Trophoblast cell (in vitro differentiated cells and primary cell): ENCODE data around the gene POU2AF1.

ENCODE experiments used
- DNase-seq, 2 donors: peaks; one replicate each; pipeline ENCODE4 v3.0.0-alpha.2; 2016
- H2AFZ ChIP-seq: 2 replicates; pipeline ENCODE4 v1.6.1; 2013; ENCODE audit warnings: low read length, moderate library complexity, mild to moderate bottlenecking; ENCODE audit not compliant: insufficient read depth, poor library complexity
- H2AK5ac ChIP-seq: 2 replicates; pipeline ENCODE4 v1.6.1; 2013; ENCODE audit warnings: mild to moderate bottlenecking, low read length
- H2BK120ac ChIP-seq: 2 replicates; pipeline ENCODE4 v1.6.1; 2013; ENCODE audit warnings: low read length, mild to moderate bottlenecking, moderate library complexity; ENCODE audit not compliant: insufficient read depth, poor library complexity
- H2BK12ac ChIP-seq: 2 replicates; pipeline ENCODE4 v1.6.1; 2013; ENCODE audit warnings: mild to moderate bottlenecking, low read length, moderate library complexity
- H2BK5ac ChIP-seq: 2 replicates; pipeline ENCODE4 v1.6.1; 2013; ENCODE audit warnings: low read length, low read depth, moderate library complexity, mild to moderate bottlenecking; ENCODE audit not compliant: poor library complexity
- H3K14ac ChIP-seq: 2 replicates; pipeline ENCODE4 v1.6.1; 2013; ENCODE audit warnings: mild to moderate bottlenecking, low read length
- H3K18ac ChIP-seq: 2 replicates; pipeline ENCODE4 v1.6.1; 2013; ENCODE audit warnings: mild to moderate bottlenecking, low read length
- H3K23ac ChIP-seq: 2 replicates; pipeline ENCODE4 v1.6.1; 2013; ENCODE audit warnings: low read length
- H3K27ac ChIP-seq: 2 replicates; pipeline ENCODE4 v1.5.1; 2013; ENCODE audit warnings: low read depth, mild to moderate bottlenecking, inconsistent platforms, low read length, moderate library complexity
- H3K27me3 ChIP-seq: 2 replicates; pipeline ENCODE4 v1.6.1; 2013; ENCODE audit warnings: inconsistent platforms, mild to moderate bottlenecking, low read length, moderate library complexity; ENCODE audit not compliant: insufficient read depth
- H3K36me3 ChIP-seq, 2 experiments: 1 replicate in 1 of 2; 2 replicates in 1 of 2; pipeline ENCODE4 v1.6.1; 2013; ENCODE audit warnings: low read length in 2 of 2, mild to moderate bottlenecking in 2 of 2, moderate library complexity in 1 of 2; ENCODE audit not compliant: insufficient read depth in 2 of 2, control insufficient read depth in 1 of 2
- H3K4ac ChIP-seq: 2 replicates; pipeline ENCODE4 v1.6.1; 2013; ENCODE audit warnings: low read depth, mild to moderate bottlenecking, low read length, moderate library complexity
- H3K4me1 ChIP-seq, 2 experiments: 1 replicate in 1 of 2; 2 replicates in 1 of 2; pipeline ENCODE4 v1.6.1; 2013; ENCODE audit warnings: low read length in 2 of 2, mild to moderate bottlenecking in 2 of 2, moderate library complexity in 1 of 2; ENCODE audit not compliant: insufficient read depth in 2 of 2, control insufficient read depth in 1 of 2
- H3K4me2 ChIP-seq: 2 replicates; pipeline ENCODE4 v1.6.1; 2013; ENCODE audit warnings: inconsistent platforms, mild to moderate bottlenecking, low read length, moderate library complexity
- H3K4me3 ChIP-seq: 2 replicates; pipeline ENCODE4 v1.5.1; 2013; ENCODE audit warnings: mild to moderate bottlenecking, low read depth, low read length, inconsistent platforms
- H3K79me1 ChIP-seq: one replicate; pipeline ENCODE4 v1.6.1; 2013; ENCODE audit warnings: low read length
- H3K79me2 ChIP-seq: 2 replicates; pipeline ENCODE4 v1.6.1; 2013; ENCODE audit warnings: low read length, mild to moderate bottlenecking; ENCODE audit not compliant: control insufficient read depth, insufficient read depth, poor library complexity
- H3K9ac ChIP-seq: 2 replicates; pipeline ENCODE4 v1.6.1; 2013; ENCODE audit warnings: mild to moderate bottlenecking, low read length
- H3K9me3 ChIP-seq: 2 replicates; pipeline ENCODE4 v1.6.1; 2013; ENCODE audit warnings: low read depth, mild to moderate bottlenecking, control low read depth, inconsistent platforms, low read length; ENCODE audit not compliant: insufficient read depth
- H4K12ac ChIP-seq: 2 replicates; pipeline ENCODE4 v1.6.1; 2013; ENCODE audit warnings: low read depth, mild to moderate bottlenecking, low read length, moderate library complexity
- H4K8ac ChIP-seq: 2 replicates; pipeline ENCODE4 v1.6.1; 2013; ENCODE audit warnings: low read depth, mild to moderate bottlenecking, low read length, moderate library complexity
- H4K91ac ChIP-seq: one replicate; pipeline ENCODE4 v1.6.1; 2013; ENCODE audit warnings: low read depth, mild to moderate bottlenecking, low read length, moderate library complexity
- WGBS: extraction: QIAGEN DNeasy Blood & Tissue Kit; methylation state at CpG from one replicate; pipeline ENCODE4 v1.1.7; 2013; ENCODE audit warnings: missing lambda C conversion rate; ENCODE audit not compliant: insufficient read length, insufficient coverage; ENCODE audit errors: extremely low coverage; 5-methylcytosine and 5-hydroxymethylcytosine counted together

POU2AF1 gene

GRCh38 chr11:111347723-111348115 lies 31.4 kb downstream of the POU2AF1 start:
- Histone ChIP-seq H3K9me3 (no peaks in the 10 kb centered on the region), H4K91ac (no peak overlapping the region), H3K18ac (no peak overlapping the region), H2AK5ac (no peak overlapping the region), H4K12ac (no peak overlapping the region), H3K4ac (no peak overlapping the region), H3K79me1 (no peaks in the 10 kb centered on the region), H3K4me2 (no peak overlapping the region), H2BK12ac (no peak overlapping the region), H3K36me3 (no peaks in the 10 kb centered on the region), H3K27ac (no peak overlapping the region), H2AFZ (no peak overlapping the region), H3K4me3 (no peak overlapping the region), H2BK5ac (no peak overlapping the region), H3K4me1 (peaks cover 0 to 5% of the 10 kb centered on the region in 2 experiments), H3K23ac (no peak overlapping the region), H3K79me2 (no peaks in the 10 kb centered on the region), H3K14ac (no peak overlapping the region), H3K27me3 (no peaks in the 10 kb centered on the region), H2BK120ac (no peak overlapping the region), H3K9ac (no peak overlapping the region), H4K8ac (no peak overlapping the region)
- no peak for DNase-seq
- no CpG with 5 or more reads among the region's 3 CpGs for WGBS

GRCh38 chr11:111347002-111347722 lies 31.9 kb downstream of the POU2AF1 start:
- peak; percentile 13 to 19 for DNase-seq
- Histone ChIP-seq H3K9ac (no peak overlapping the region), H3K27ac (no peak overlapping the region), H2BK120ac (no peak overlapping the region), H2BK5ac (no peak overlapping the region), H3K9me3 (no peaks in the 10 kb centered on the region), H3K79me2 (no peaks in the 10 kb centered on the region), H4K91ac (no peak overlapping the region), H3K4me1 (peaks cover 0 to 5% of the 10 kb centered on the region in 2 experiments), H3K4me3 (no peak overlapping the region), H4K12ac (no peak overlapping the region), H4K8ac (no peak overlapping the region), H2AFZ (no peak overlapping the region), H3K14ac (no peak overlapping the region), H3K4me2 (peak overlapping the region; percentile 28), H3K79me1 (no peaks in the 10 kb centered on the region), H3K27me3 (no peaks in the 10 kb centered on the region), H3K18ac (no peak overlapping the region), H3K23ac (no peak overlapping the region), H3K4ac (no peak overlapping the region), H2BK12ac (no peak overlapping the region), H2AK5ac (no peak overlapping the region), H3K36me3 (no peaks in the 10 kb centered on the region)
- WGBS = no CpG with 5 or more reads among the region's 6 CpGs

DNA sequence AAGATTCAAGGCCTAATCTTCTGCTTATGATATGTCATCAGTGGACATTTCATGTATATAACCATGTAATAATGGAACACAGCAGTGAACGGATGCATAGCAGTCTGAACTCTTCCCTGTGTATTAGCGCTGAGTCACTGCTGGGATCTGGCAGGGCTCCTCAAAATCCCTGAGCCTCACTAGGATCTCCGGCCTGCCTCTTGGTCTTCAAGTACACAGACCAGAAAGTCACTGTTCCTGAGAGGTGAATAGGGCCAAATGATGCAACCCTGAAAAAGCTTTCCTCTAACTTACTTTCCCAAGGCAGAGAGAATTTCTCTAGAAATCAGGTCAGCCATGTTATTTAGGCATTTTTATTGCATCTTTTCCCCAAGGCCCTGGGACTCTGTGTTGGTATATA lies 35.0 kb downstream of the POU2AF1 start:
- Histone ChIP-seq H3K23ac (no peak overlapping the region), H3K27ac (no peak overlapping the region), H3K18ac (no peak overlapping the region), H3K4me1 (no peaks in the 10 kb centered on the region), H3K36me3 (no peaks in the 10 kb centered on the region), H3K4ac (no peak overlapping the region), H3K27me3 (no peaks in the 10 kb centered on the region), H3K14ac (no peak overlapping the region), H4K91ac (no peak overlapping the region), H2AFZ (no peak overlapping the region), H3K79me1 (no peaks in the 10 kb centered on the region), H2BK120ac (no peak overlapping the region), H4K8ac (no peak overlapping the region), H3K9ac (no peak overlapping the region), H3K4me3 (no peak overlapping the region), H2AK5ac (no peak overlapping the region), H2BK5ac (no peak overlapping the region), H2BK12ac (no peak overlapping the region), H4K12ac (no peak overlapping the region), H3K4me2 (no peak overlapping the region), H3K79me2 (no peaks in the 10 kb centered on the region), H3K9me3 (no peaks in the 10 kb centered on the region)
- DNase-seq = no peak
- WGBS = no CpG with 5 or more reads among the region's 3 CpGs

DNA sequence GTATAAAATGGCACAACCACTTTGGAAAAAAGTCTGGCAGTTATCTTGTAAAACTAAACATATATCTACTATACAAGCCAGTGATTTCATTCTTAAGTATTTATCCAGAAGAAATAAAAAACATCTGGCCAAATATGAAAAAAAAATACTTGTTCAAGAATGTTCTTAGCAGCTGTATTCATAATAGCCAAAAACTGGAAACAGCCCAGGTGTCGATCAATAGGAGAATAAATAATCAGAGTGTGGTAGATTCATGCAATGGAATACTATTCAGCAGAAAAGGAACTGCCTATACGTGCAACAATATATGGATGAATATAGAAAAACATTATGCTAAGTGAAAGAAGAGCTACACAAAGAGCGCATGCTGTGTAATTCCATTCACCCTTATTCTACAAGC lies 36.7 kb downstream of the POU2AF1 start:
- Histone ChIP-seq H3K4me3 (no peak overlapping the region), H3K27me3 (no peaks in the 10 kb centered on the region), H3K4me2 (no peak overlapping the region), H4K12ac (no peak overlapping the region), H3K4me1 (no peaks in the 10 kb centered on the region), H4K8ac (no peak overlapping the region), H2BK12ac (no peak overlapping the region), H2BK120ac (no peak overlapping the region), H3K18ac (no peak overlapping the region), H3K9me3 (no peaks in the 10 kb centered on the region), H3K36me3 (no peaks in the 10 kb centered on the region), H2BK5ac (no peak overlapping the region), H4K91ac (no peak overlapping the region), H3K23ac (no peak overlapping the region), H3K79me1 (no peaks in the 10 kb centered on the region), H2AK5ac (no peak overlapping the region), H3K9ac (no peak overlapping the region), H3K79me2 (no peaks in the 10 kb centered on the region), H3K27ac (no peak overlapping the region), H3K14ac (no peak overlapping the region), H3K4ac (no peak overlapping the region), H2AFZ (no peak overlapping the region)
- no peak for DNase-seq
- WGBS = no CpG with 5 or more reads among the region's 3 CpGs
